CD4-positive, alpha-beta T cell (primary cell): ENCODE results near the gene SLC12A9. TPM values are rescaled to one million over a fixed set of nuclear protein-coding genes. Genes with fewer than 3 reads are reported as not detected.

ENCODE experiments used
- ATAC-seq: fragments of 200-7000 bp; cut with Tn5 transposase; one replicate; pipeline ENCODE4 v1.10.0; 2022; ENCODE audit warnings: mild to moderate bottlenecking; ENCODE audit not compliant: poor library complexity
- CTCF ChIA-PET: fragments of 350-600 bp; sonication (Branson Sonifier 250); formaldehyde crosslinking; loops from one replicate; lab custom pipeline; 2021; ENCODE audit warnings: antibody characterized with exemption, inconsistent platforms; lab: Charles Lee
- POLR2A ChIA-PET: fragments of 350-600 bp; sonication (Branson Sonifier 250); formaldehyde crosslinking; loops from one replicate; lab custom pipeline; 2021; ENCODE audit warnings: antibody characterized with exemption, inconsistent platforms; lab: Charles Lee
- DNase-seq, 14 experiments: peaks; one replicate each; pipeline ENCODE4 v3.0.0-alpha.2; 2013 to 2020; ENCODE audit warnings: mixed read lengths in 2 of 14
- H3K27ac ChIP-seq, 2 donors: one replicate each; pipeline versions ENCODE4 v1.5.1 to v1.7.0; 2013; ENCODE audit warnings: low read length in 2 of 2, low read depth in 1 of 2, mild to moderate bottlenecking in 1 of 2
- H3K27me3 ChIP-seq, 2 experiments: 1 replicate in 1 of 2; 2 replicates in 1 of 2; pipeline versions ENCODE4 v1.6.1 to v1.7.0; 2013; ENCODE audit warnings: low read length in 2 of 2, control low read depth in 1 of 2, mild to moderate bottlenecking in 1 of 2, moderate library complexity in 1 of 2; ENCODE audit not compliant: insufficient read depth in 2 of 2, control insufficient read depth in 1 of 2
- H3K36me3 ChIP-seq: one replicate; pipeline ENCODE4 v1.6.1; 2013; ENCODE audit warnings: low read length, control low read depth; ENCODE audit not compliant: insufficient read depth
- H3K4me1 ChIP-seq: one replicate; pipeline ENCODE4 v1.6.1; 2013; ENCODE audit warnings: low read length, control low read depth; ENCODE audit not compliant: insufficient read depth
- H3K4me3 ChIP-seq: one replicate; pipeline ENCODE4 v1.5.1; 2013; ENCODE audit warnings: mild to moderate bottlenecking, low read length, moderate library complexity
- H3K9me3 ChIP-seq, 2 experiments: 1 replicate in 1 of 2; 2 replicates in 1 of 2; pipeline versions ENCODE4 v1.6.1 to v1.7.0; 2013; ENCODE audit warnings: low read length in 2 of 2, mild to moderate bottlenecking in 2 of 2, control low read depth in 1 of 2, moderate library complexity in 1 of 2; ENCODE audit not compliant: control insufficient read depth in 1 of 2, insufficient read depth in 1 of 2
- H3K27ac Mint-ChIP-seq: one replicate; pipeline ENCODE4 v1.8.0; 2020; ENCODE audit warnings: mixed read lengths
- H3K27me3 Mint-ChIP-seq: one replicate; pipeline ENCODE4 v1.8.0; 2021; ENCODE audit warnings: mixed read lengths
- H3K36me3 Mint-ChIP-seq: one replicate; pipeline ENCODE4 v1.8.0; 2021; ENCODE audit warnings: low read depth, mixed read lengths
- H3K4me1 Mint-ChIP-seq: one replicate; pipeline ENCODE4 v1.8.0; 2021; ENCODE audit warnings: low read depth, mixed read lengths
- H3K4me3 Mint-ChIP-seq: one replicate; pipeline ENCODE4 v1.8.0; 2020; ENCODE audit warnings: mild to moderate bottlenecking, mixed read lengths
- H3K9me3 Mint-ChIP-seq: one replicate; pipeline ENCODE4 v1.8.0; 2020; ENCODE audit warnings: mixed read lengths
- CTCF ChIP-seq: fragments of 200-600 bp; IDR thresholded peaks from one replicate; pipeline ENCODE4 v1.8.0; 2022; ENCODE audit warnings: antibody characterized with exemption, mild to moderate bottlenecking
- intact Hi-C, 2 experiments: fragments of 100-400 bp; cut with DNase I in 1 of 2; cut with micrococcal nuclease in 1 of 2; formaldehyde crosslinking; loops; one replicate each; pipeline versions ENCODE4 v1.15.1 to v1.9.0; 2023 to 2025; cut with DNase I, micrococcal nuclease
- total RNA-seq, 174 experiments: library from RNA in 2 of 174; stranded (reverse) in 2 of 174; gene quantifications; one replicate each; pipeline ENCODE4 v1.2.3 and lab custom pipeline; 2021 to 2026

Gene SLC12A9
- total RNA-seq, 2 experiments from 2014 or later: 26.3 to 28.2 TPM

DNA sequence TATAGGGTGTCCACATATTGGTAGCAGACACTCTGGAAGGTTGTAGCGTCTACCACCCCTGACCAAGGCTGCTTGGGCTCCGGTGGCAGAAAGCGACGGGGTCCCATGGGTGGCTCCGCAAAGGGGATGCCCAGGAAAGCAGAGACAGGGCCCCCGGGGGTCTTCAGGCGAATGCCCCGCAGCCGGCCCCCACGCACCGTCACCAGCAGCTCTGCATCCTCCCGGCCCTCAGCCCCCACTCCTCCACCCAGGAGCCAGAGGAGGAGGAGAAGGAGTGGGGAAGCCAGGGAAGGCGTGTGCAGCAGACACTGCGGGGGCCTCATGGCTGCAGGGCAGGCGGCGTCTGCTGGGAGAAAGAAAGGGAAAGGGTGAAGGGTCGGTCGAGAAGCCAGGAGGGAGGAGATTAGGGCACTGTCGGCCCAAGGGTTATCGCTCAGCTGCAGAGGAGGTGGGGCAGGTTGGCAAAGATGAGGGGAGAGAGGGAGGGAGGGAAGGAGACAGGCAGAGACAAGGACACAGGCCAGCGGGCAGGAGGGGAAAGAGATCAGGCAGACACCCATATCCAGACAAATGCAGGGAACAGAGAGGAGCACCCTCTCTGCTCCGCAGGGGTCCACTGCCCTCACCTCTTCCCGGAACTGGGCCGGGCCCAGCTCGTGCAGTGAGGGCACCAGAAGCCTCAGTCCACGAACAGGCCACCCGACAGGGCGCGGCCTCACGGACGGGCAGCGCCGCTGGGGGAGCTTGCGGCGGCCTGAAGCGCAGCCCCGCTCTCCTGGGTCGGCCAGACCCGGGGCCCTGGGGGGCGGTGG lies 41.6 kb downstream of the SLC12A9 start:
- no peak for TF ChIP-seq CTCF
- H3K36me3 ChIP-seq: no peaks in the 10 kb centered on the region
- peaks cover 46% of the 10 kb centered on the region for H3K4me1 ChIP-seq
- POLR2A ChIA-PET: interaction anchor here (1.3 to 1.9 kb wide), 2 partner anchors 19 to 189 kb away, joined by 4 to 10 read pairs; partner anchors contain the start of gene SRRT
- H3K36me3 Mint-ChIP-seq: no peaks in the 10 kb centered on the region
- H3K27ac ChIP-seq: no peak overlapping the region
- peak overlapping the region; percentile 49 for H3K4me3 Mint-ChIP-seq
- peaks cover 59% of the 10 kb centered on the region for H3K27me3 Mint-ChIP-seq
- ATAC-seq (no peak), DNase-seq (peak in 1 of 14 experiments; percentile 36)
- no peak overlapping the region for H3K4me3 ChIP-seq
- no peaks in the 10 kb centered on the region for H3K9me3 Mint-ChIP-seq
- CTCF ChIA-PET: interaction anchor here (0.5 to 1.6 kb wide), 5 partner anchors 18 to 242 kb away, joined by 3 to 10 read pairs (median 4); partner anchors contain the start of gene SLC12A9
- intact Hi-C loops: loop anchor here in 1 of 2 experiments (5.0 to 10.0 kb wide), 3 partner anchors 183 to 391 kb away; partner anchors contain the start of genes PLOD3 and ZNHIT1
- H3K9me3 ChIP-seq: peaks cover 0 to 11% of the 10 kb centered on the region in 2 experiments
- H3K27ac Mint-ChIP-seq: no peak overlapping the region
- H3K27me3 ChIP-seq: peaks cover 40 to 67% of the 10 kb centered on the region in 2 experiments
- peaks cover 26% of the 10 kb centered on the region for H3K4me1 Mint-ChIP-seq

GRCh38 chr7:100894860-100895700 lies 42.6 kb downstream of the SLC12A9 start:
- Mint-ChIP-seq H3K27me3 (peaks cover 62% of the 10 kb centered on the region), H3K27ac (no peak overlapping the region), H3K9me3 (no peaks in the 10 kb centered on the region), H3K36me3 (no peaks in the 10 kb centered on the region), H3K4me1 (peaks cover 20% of the 10 kb centered on the region), H3K4me3 (no peak overlapping the region)
- ChIA-PET POLR2A (interaction anchor here (1.9 kb wide), 1 partner anchor 20 kb away, joined by 10 read pairs; the partner anchor contains the start of gene SRRT), CTCF (interaction anchor here (0.5 to 1.6 kb wide), 6 partner anchors 19 to 390 kb away, joined by 3 to 10 read pairs (median 4); partner anchors contain the start of gene SLC12A9)
- Histone ChIP-seq H3K4me3 (peak overlapping the region; percentile 53), H3K36me3 (no peaks in the 10 kb centered on the region), H3K9me3 (peaks cover 0 to 11% of the 10 kb centered on the region in 2 experiments), H3K4me1 (peaks cover 38% of the 10 kb centered on the region), H3K27ac (no peak overlapping the region), H3K27me3 (peaks cover 40 to 71% of the 10 kb centered on the region in 2 experiments)
- peak in 13 of 14 experiments; percentile 35 to 71 (median 49) for DNase-seq
- peak; percentile 35 for ATAC-seq
- peak; percentile 84 for TF ChIP-seq CTCF
- intact Hi-C loops: loop anchor here (5.0 to 10.0 kb wide), 3 partner anchors 182 to 390 kb away; partner anchors contain the start of genes PLOD3 (in 1 of the 2) and ZNHIT1 (in 1 of the 2)

GRCh38 chr7:100895701-100895955 lies 43.1 kb downstream of the SLC12A9 start, which contains the start of gene ACHE:
Gene ACHE (minus strand): TSS chr7:100895888. CDS start chr7:100894232, 1,656 bp downstream.
- Histone ChIP-seq H3K36me3 (no peaks in the 10 kb centered on the region), H3K4me3 (peak within 1 kb of the TSS; percentile 53), H3K27ac (no peak within 1 kb of the TSS), H3K27me3 (peaks cover 40 to 71% of the 10 kb centered on the region in 2 experiments), H3K9me3 (peaks cover 0 to 11% of the 10 kb centered on the region in 2 experiments), H3K4me1 (peaks cover 32% of the 10 kb centered on the region)
- Mint-ChIP-seq H3K9me3 (no peaks in the 10 kb centered on the region), H3K4me3 (peak within 1 kb of the TSS; percentile 88), H3K27me3 (peaks cover 59% of the 10 kb centered on the region), H3K27ac (no peak within 1 kb of the TSS), H3K4me1 (peaks cover 15% of the 10 kb centered on the region), H3K36me3 (no peaks in the 10 kb centered on the region)
- CTCF ChIA-PET: interaction anchor here (0.6 kb wide), 1 partner anchor 249 kb away, joined by 3 read pairs; no protein-coding TSS in a partner anchor
- intact Hi-C loops: loop anchor here (5.0 to 10.0 kb wide), 3 partner anchors 182 to 389 kb away; partner anchors contain the start of genes PLOD3 (in 1 of the 2) and ZNHIT1 (in 1 of the 2)
- POLR2A ChIA-PET: interaction anchor here (1.9 kb wide), 1 partner anchor 21 kb away, joined by 10 read pairs; the partner anchor contains the start of gene SRRT
- ATAC-seq (peak; percentile 16), DNase-seq (no peak)
- no peak for TF ChIP-seq CTCF
